NCI-H146 (cell line): ENCODE measurements around the gene NFU1.
"Not testable (repeated sequence)": the region's sequence is repeated elsewhere in the genome, so short reads cannot be mapped to it uniquely, and the experiment has no call there.

Experiments
- DNase-seq: peaks from one replicate; lab custom pipeline; 2025; lab: John Stamatoyannopoulos, UW

Gene NFU1

GRCh38 chr2:69450735-69451416 is 13.6 kb upstream of the NFU1 start:
- no peak for DNase-seq

GRCh38 chr2:69449906-69450305 is 12.7 kb upstream of the NFU1 start:
- no peak for DNase-seq

GRCh38 chr2:69443673-69444072 is 6.4 kb upstream of the NFU1 start:
- DNase-seq, result not testable (repeated sequence)

- not testable (repeated sequence) for DNase-seq
These were observed 2.3 kb upstream of the NFU1 start for GRCh38 chr2:69439499-69439898.

- no peak for DNase-seq
These were observed 1.3 kb upstream of the NFU1 start for GRCh38 chr2:69438580-69438979.

GRCh38 chr2:69437751-69438154 is 518 bp upstream of the NFU1 start:
- peak; percentile 58 for DNase-seq

GRCh38 chr2:69436596-69436937 is 668 bp downstream of the NFU1 start:
- DNase-seq, result peak; percentile 33

- no peak for DNase-seq
These were observed 2.5 kb downstream of the NFU1 start for GRCh38 chr2:69434753-69435152.

GRCh38 chr2:69429491-69430183 is 7.6 kb downstream of the NFU1 start:
- DNase-seq, result no peak

GRCh38 chr2:69428981-69429380 is 8.3 kb downstream of the NFU1 start:
- DNase-seq, result no peak

GRCh38 chr2:69424419-69424818 is 12.8 kb downstream of the NFU1 start:
- DNase-seq, result no peak

- DNase-seq, result no peak
These were observed 15.0 kb downstream of the NFU1 start for GRCh38 chr2:69422198-69422597.

GRCh38 chr2:69419111-69419510 is 18.1 kb downstream of the NFU1 start:
- DNase-seq, result not testable (repeated sequence)

GRCh38 chr2:69416147-69416546 is 21.1 kb downstream of the NFU1 start:
- no peak for DNase-seq

- DNase-seq, result no peak
These were observed 26.1 kb downstream of the NFU1 start for GRCh38 chr2:69411120-69411519.

GRCh38 chr2:69405306-69405705 is 31.9 kb downstream of the NFU1 start:
- DNase-seq, result no peak

GRCh38 chr2:69400121-69400520 is 37.1 kb downstream of the NFU1 start:
- no peak for DNase-seq

- no peak for DNase-seq
These were observed 40.0 kb downstream of the NFU1 start for GRCh38 chr2:69397234-69397633.

- no peak for DNase-seq
These were observed 41.4 kb downstream of the NFU1 start for GRCh38 chr2:69395866-69396265.

GRCh38 chr2:69393963-69394362 is 43.3 kb downstream of the NFU1 start:
- no peak for DNase-seq

GRCh38 chr2:69390471-69390870 is 46.8 kb downstream of the NFU1 start:
- DNase-seq, result no peak

- no peak for DNase-seq
These were observed 47.2 kb downstream of the NFU1 start for GRCh38 chr2:69390001-69390400.

- DNase-seq, result no peak
These were observed 48.0 kb downstream of the NFU1 start for GRCh38 chr2:69389271-69389670.
